ENCODE data around the gene ZACN. TPM values are rescaled to one million over a fixed set of nuclear protein-coding genes. Genes with fewer than 3 reads are reported as not detected.

The ZACN gene
- total and polyA plus RNA-seq, 9 donors = 0.04 to 18.9 (median 15.0) TPM

DNA sequence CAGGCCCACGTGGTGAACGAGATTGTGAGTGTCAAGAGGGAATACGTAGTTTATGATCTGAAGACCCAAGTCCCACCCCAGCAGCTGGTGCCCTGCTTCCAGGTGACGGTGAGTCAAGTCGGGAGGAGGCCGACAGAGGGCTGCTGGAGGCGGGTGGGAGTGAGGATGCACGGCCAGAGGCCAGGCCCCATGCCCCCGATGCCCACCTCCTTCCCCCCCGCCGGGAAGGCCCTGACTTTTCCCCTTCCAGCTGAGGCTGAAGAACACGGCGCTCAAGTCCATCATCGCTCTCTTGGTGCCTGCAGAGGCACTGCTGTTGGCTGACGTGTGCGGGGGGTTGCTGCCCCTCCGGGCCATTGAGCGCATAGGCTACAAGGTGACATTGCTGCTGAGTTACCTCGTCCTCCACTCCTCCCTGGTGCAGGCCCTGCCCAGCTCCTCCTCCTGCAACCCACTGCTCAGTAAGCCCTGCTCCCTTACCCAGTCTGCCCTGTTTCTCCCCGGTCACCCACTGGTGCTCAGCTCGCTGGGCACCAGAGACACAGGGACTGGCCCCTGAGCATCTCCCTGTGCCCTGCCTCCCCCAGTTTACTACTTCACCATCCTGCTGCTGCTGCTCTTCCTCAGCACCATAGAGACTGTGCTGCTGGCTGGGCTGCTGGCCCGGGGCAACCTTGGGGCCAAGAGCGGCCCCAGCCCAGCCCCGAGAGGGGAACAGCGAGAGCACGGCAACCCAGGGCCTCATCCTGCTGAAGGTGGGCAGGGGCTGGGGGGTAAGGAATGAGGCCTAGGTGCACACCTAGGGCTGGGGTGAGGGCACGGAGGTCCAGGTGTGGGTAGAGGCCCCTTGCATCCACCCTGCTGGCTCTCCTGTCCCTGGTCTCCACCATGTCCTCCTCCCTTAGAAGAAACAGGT is 2.6 kb downstream of the ZACN start:
- Histone ChIP-seq H3K27ac (ENCODE audit: low read length) (no peak overlapping the region), H3K36me3 (ENCODE audit: control insufficient read depth, insufficient read depth, low read length) (peaks cover 44% of the 10 kb centered on the region), H3K9me3 (replicated peaks; ENCODE audit: control insufficient read depth, low read depth, low read length) (no peaks in the 10 kb centered on the region), H3K27me3 (ENCODE audit: control insufficient read depth, insufficient read depth, low read length) (peaks cover 42% of the 10 kb centered on the region), H3K4me3 (ENCODE audit: low read length) (no peak overlapping the region), H3K4me1 (ENCODE audit: control insufficient read depth, insufficient read depth, low read length) (peaks cover 34% of the 10 kb centered on the region)
- no peak for DNase-seq
- WGBS (ENCODE audit: insufficient coverage) = 65% methylated on average over 20 of the region's 27 CpGs

DNA sequence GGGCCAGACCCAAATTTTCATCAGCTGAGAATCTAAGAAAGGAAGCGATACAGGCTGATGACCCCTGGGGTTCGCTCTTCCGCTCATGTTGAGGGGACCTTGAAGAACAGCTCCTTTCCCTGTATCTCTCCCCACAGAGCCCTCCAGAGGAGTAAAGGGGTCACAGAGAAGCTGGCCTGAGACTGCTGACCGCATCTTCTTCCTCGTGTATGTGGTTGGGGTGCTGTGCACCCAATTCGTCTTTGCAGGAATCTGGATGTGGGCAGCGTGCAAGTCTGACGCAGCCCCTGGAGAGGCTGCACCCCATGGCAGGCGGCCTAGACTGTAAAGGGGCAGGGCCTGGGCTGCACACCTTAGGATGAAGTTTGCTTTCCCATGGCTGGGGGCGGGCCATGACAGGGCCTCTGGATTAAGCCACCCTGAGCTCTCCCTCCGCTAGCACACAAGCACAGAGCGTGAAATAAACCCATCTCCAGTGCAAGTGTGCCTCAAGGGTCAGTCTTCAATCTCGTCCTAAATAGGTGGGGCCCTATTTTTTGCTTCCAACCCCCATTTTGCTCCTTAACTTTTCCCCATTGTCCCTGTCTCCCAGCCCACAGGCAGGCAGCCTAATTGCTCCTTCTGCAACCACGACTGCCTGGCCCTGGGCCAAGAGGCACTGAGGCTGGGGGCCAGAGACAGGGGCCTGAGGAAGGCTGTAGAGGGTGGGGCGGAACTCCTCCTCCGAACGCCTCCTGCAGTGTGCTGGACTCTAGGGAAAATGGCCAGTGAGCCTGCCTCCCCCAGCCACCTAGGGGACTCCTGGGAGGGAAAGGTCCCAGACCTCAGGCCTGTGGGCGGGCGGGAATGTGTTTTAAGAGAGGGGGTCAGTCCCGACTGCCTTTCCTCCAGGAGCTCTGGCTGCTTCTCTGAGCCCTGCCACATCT is 3.6 kb downstream of the ZACN start:
- H3K36me3 ChIP-seq (ENCODE audit: control insufficient read depth, insufficient read depth, low read length) = peaks cover 55% of the 10 kb centered on the region
- DNase-seq = no peak
- H3K27me3 ChIP-seq (ENCODE audit: control insufficient read depth, insufficient read depth, low read length) = peaks cover 31% of the 10 kb centered on the region
- 77% methylated on average over 12 of the region's 20 CpGs for WGBS (ENCODE audit: insufficient coverage)
- H3K27ac ChIP-seq (ENCODE audit: low read length) = no peak overlapping the region
- H3K4me3 ChIP-seq (ENCODE audit: low read length) = no peak overlapping the region
- no peaks in the 10 kb centered on the region for H3K9me3 ChIP-seq (replicated peaks; ENCODE audit: control insufficient read depth, low read depth, low read length)
- peaks cover 24% of the 10 kb centered on the region for H3K4me1 ChIP-seq (ENCODE audit: control insufficient read depth, insufficient read depth, low read length)

DNA sequence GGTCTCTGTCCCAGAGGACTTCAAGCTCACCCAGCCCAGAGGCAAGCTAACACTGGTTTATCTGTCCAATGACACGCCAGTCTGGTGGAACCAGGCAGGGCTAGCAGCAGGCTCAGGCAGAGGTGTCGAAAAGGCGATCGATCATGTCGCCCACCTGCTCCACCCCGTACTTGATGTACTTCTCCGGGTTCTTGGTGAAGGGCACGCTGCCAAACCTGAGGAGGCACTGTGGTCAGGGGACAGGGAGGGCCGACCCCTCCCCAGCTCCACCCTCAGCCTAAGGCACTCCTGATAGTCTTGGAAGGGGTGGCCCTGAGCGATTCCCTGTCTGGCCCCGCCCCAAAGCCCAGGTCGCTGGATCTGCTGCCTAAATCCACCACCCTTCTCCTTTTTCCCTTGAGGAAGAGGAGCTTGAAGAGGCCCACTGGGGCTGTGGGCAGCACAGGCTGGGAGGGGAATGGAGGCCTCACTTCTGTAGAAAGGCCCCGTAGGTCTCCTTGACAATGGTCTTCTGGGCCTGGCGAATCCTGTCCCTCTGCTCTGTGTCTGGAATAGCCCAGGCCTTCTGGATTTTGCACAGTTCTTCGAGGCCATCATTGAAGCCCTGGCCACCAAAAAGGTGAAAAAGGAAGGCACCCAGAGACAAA is 4.7 kb downstream of the ZACN start:
- 88% methylated on average over 8 of the region's 15 CpGs for WGBS (ENCODE audit: insufficient coverage)
- no peak overlapping the region for H3K4me3 ChIP-seq (ENCODE audit: low read length)
- H3K27me3 ChIP-seq (ENCODE audit: control insufficient read depth, insufficient read depth, low read length) = peaks cover 21% of the 10 kb centered on the region
- H3K27ac ChIP-seq (ENCODE audit: low read length) = no peak overlapping the region
- H3K9me3 ChIP-seq (replicated peaks; ENCODE audit: control insufficient read depth, low read depth, low read length) = no peaks in the 10 kb centered on the region
- peaks cover 20% of the 10 kb centered on the region for H3K4me1 ChIP-seq (ENCODE audit: control insufficient read depth, insufficient read depth, low read length)
- peaks cover 65% of the 10 kb centered on the region for H3K36me3 ChIP-seq (ENCODE audit: control insufficient read depth, insufficient read depth, low read length)
- DNase-seq = no peak

DNA sequence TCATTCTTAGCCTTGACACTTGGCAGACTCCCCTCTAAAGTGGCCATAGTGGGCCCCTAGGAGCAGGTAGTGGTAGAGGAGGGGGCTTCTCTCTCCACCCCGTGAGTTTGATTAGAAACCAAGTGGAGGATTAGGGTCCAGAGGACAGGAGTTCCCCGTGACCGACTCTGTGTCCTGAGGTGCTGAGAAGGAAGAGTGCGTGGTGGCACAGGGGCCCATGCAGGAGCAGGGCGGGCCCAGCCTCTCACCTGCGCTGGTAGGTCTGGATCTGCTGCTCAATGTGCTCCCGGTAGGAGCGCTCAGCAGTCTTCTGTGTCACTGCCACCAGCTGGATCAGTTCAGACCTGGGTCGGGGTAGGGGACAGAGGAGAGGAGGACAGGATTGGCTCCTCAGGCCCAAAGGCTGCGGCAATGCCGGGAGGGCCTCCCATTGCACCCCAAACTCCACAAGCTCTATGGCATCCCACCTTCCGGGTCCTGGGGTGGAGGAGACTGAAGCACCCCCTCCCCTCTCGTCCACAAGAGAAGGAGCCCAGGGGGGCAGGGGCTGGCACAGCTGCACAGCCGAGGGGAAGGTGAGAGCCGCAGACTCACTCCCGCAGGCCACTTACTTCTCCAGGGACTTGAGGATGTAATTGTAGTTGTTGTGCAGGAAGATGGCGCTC is 6.2 kb downstream of the ZACN start:
- peaks cover 81% of the 10 kb centered on the region for H3K36me3 ChIP-seq (ENCODE audit: control insufficient read depth, insufficient read depth, low read length)
- DNase-seq = no peak
- 86% methylated on average over 10 of the region's 17 CpGs for WGBS (ENCODE audit: insufficient coverage)
- no peak overlapping the region for H3K27ac ChIP-seq (ENCODE audit: low read length)
- no peaks in the 10 kb centered on the region for H3K9me3 ChIP-seq (replicated peaks; ENCODE audit: control insufficient read depth, low read depth, low read length)
- peaks cover 5% of the 10 kb centered on the region for H3K27me3 ChIP-seq (ENCODE audit: control insufficient read depth, insufficient read depth, low read length)
- H3K4me1 ChIP-seq (ENCODE audit: control insufficient read depth, insufficient read depth, low read length) = peaks cover 6% of the 10 kb centered on the region
- no peak overlapping the region for H3K4me3 ChIP-seq (ENCODE audit: low read length)

DNA sequence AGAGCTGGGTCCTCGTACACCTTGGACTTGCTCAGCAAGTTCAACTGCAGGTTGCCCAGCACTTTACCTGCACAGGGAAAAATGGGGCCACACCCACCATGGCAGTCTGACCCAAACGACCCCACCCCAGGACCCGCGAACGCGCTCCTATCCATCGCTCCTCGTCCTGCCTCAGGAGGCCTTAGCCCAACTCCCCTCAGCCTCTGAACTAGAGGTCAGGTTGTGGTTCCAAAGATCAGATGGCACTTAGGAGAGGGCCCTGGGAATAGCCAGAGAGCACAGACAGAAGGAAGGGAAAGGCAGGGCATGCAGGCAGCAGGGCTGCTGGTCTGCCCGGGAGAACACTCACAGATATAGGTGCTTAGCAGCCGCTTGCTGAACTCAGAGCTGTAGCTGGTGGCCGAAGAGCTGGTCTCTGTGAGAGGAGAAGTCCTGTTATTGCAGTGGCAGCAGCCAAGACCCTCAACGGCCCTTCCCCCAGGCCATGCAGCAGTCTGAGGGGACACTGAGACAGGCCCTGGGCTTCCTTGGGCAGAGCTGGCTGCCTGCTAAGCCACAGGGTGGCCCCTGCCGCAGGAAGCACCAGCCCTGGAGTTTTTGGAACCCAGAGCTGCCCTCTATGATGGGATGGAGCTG is 6.9 kb downstream of the ZACN start:
- WGBS (ENCODE audit: insufficient coverage) = 94% methylated on average over 12 of the region's 13 CpGs
- no peaks in the 10 kb centered on the region for H3K4me1 ChIP-seq (ENCODE audit: control insufficient read depth, insufficient read depth, low read length)
- H3K36me3 ChIP-seq (ENCODE audit: control insufficient read depth, insufficient read depth, low read length) = peaks cover 87% of the 10 kb centered on the region
- no peak overlapping the region for H3K27ac ChIP-seq (ENCODE audit: low read length)
- H3K9me3 ChIP-seq (replicated peaks; ENCODE audit: control insufficient read depth, low read depth, low read length) = no peaks in the 10 kb centered on the region
- no peak overlapping the region for H3K4me3 ChIP-seq (ENCODE audit: low read length)
- H3K27me3 ChIP-seq (ENCODE audit: control insufficient read depth, insufficient read depth, low read length) = no peaks in the 10 kb centered on the region
- no peak for DNase-seq

DNA sequence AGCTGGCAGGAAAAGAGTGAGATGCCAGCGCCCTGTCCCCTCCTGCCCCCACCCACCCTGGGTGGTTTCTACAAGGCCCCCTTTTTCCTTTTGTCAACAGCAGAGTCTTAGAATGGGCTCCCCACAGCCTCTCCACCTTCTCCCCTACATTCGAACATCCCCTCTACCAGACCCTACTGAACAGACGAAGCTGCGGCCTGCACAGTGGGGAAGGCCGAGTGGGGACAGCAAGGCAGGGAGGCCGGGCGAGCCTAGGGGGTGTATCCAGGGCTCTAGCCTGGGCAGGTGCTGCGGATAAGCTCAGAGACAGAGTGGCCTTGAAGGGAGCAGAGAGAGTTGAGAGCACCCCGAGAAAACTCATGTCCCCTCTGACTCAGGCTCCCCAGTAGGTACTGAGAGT is 7.4 kb downstream of the ZACN start:
- Histone ChIP-seq H3K27me3 (ENCODE audit: control insufficient read depth, insufficient read depth, low read length) (no peaks in the 10 kb centered on the region), H3K9me3 (replicated peaks; ENCODE audit: control insufficient read depth, low read depth, low read length) (no peaks in the 10 kb centered on the region), H3K36me3 (ENCODE audit: control insufficient read depth, insufficient read depth, low read length) (peaks cover 93% of the 10 kb centered on the region), H3K4me1 (ENCODE audit: control insufficient read depth, insufficient read depth, low read length) (no peaks in the 10 kb centered on the region), H3K4me3 (ENCODE audit: low read length) (no peak overlapping the region), H3K27ac (ENCODE audit: low read length) (no peak overlapping the region)
- DNase-seq = no peak
- 98% methylated on average over 6 of the region's 9 CpGs for WGBS (ENCODE audit: insufficient coverage)

DNA sequence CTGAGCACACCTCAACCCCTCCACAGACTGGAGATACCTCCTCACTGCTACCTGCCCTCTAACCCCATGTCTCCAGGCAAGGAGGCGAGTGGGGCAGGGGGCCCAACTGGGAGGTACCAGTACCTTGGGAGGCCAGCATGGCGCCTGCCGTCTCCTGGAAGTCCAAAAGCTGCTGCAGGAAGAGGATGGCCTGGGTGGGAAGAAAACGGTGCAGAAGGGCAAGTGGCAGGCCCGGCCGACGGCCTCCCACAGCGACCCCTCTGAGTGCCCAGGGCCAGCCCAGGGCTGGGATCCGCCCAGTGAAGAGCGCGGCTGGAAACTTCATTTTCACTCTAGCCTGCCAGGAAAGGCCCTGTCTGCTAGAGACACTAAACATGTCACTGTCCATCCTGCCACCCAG is 8.5 kb downstream of the ZACN start:
- no peaks in the 10 kb centered on the region for H3K9me3 ChIP-seq (replicated peaks; ENCODE audit: control insufficient read depth, low read depth, low read length)
- WGBS (ENCODE audit: insufficient coverage) = 85% methylated on average over 8 of the region's 11 CpGs

DNA sequence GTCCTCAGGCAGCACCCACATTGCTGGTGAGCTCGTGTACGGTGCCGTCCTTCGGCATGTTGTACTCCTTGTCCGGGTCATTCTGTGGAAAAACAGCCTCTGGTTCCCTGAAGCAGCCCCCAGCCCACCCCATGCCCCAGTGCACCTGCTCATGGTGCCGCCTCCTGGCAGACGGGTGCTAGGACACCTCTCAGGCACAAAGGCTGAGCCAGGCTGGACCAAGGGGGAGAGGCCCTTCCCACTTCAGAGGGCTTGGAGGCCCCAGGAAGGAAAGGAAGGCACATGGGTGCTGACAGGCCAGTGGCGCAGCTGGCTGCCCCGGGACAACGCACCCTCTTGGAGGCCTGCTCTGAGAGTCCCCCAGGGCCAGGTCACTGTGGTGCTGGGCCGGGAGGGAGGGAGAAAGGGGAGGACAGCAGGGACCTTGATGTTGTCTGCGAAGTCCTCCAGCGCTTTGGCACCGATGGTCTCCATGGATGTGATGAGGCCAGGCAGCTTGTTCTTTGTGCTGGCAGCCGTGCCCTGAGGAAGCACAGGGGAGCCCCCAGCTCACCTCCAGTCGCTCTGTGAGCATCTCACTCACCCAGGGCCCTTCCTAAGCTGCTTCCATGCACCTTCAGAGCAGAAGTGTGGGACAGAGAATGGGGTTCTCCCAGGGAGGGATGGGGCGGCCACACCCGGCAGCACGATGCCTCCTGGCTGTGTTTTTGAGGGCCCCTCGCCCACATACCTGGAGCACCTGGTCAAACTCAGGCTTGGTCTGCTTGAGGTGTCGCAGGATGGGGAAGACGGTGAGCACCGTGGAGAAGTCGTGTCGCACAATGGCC is 9.3 kb downstream of the ZACN start:
- Histone ChIP-seq H3K27ac (ENCODE audit: low read length) (no peak overlapping the region), H3K9me3 (replicated peaks; ENCODE audit: control insufficient read depth, low read depth, low read length) (no peaks in the 10 kb centered on the region), H3K27me3 (ENCODE audit: control insufficient read depth, insufficient read depth, low read length) (no peaks in the 10 kb centered on the region), H3K4me1 (ENCODE audit: control insufficient read depth, insufficient read depth, low read length) (no peaks in the 10 kb centered on the region), H3K36me3 (ENCODE audit: control insufficient read depth, insufficient read depth, low read length) (peaks cover 96% of the 10 kb centered on the region), H3K4me3 (ENCODE audit: low read length) (no peak overlapping the region)
- DNase-seq = no peak
- WGBS (ENCODE audit: insufficient coverage) = 92% methylated on average over 18 of the region's 25 CpGs

More for the DNA sequence above, 8.5 kb downstream of the ZACN start:
- peaks cover 96% of the 10 kb centered on the region for H3K36me3 ChIP-seq (ENCODE audit: control insufficient read depth, insufficient read depth, low read length)
- no peaks in the 10 kb centered on the region for H3K4me1 ChIP-seq (ENCODE audit: control insufficient read depth, insufficient read depth, low read length)
- H3K27me3 ChIP-seq (ENCODE audit: control insufficient read depth, insufficient read depth, low read length) = no peaks in the 10 kb centered on the region
- no peak for DNase-seq
- no peak overlapping the region for H3K27ac ChIP-seq (ENCODE audit: low read length)
- H3K4me3 ChIP-seq (ENCODE audit: low read length) = no peak overlapping the region

Measured in muscle of leg (tissue), 11 donors.